ENCODE measurements around the gene TMEM95. TPM values are rescaled to one million over a fixed set of nuclear protein-coding genes. Genes with fewer than 3 reads are reported as not detected.

TMEM95 gene
- polyA plus RNA-seq, 1 donor from 2014 or later = not detected

DNA sequence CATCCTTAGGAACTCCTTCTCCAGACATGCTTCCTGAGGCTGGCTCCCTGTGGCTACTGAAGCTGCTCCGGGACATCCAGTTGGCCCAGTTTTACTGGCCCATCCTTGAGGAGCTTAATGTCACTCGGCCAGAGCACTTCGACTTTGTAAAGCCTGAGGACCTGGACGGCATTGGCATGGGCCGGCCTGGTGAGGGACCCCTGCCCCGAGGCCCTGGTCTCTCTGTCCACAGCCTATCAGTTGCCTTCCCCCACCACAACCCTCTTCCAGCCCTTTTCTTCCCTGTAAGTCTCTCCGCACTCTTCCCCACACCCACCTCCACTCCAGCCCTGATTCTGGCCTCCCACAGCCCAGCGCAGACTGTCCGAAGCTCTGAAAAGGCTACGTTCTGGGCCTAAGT is 27.9 kb downstream of the TMEM95 start (continued):
- TF ChIP-seq, protein P1, sequence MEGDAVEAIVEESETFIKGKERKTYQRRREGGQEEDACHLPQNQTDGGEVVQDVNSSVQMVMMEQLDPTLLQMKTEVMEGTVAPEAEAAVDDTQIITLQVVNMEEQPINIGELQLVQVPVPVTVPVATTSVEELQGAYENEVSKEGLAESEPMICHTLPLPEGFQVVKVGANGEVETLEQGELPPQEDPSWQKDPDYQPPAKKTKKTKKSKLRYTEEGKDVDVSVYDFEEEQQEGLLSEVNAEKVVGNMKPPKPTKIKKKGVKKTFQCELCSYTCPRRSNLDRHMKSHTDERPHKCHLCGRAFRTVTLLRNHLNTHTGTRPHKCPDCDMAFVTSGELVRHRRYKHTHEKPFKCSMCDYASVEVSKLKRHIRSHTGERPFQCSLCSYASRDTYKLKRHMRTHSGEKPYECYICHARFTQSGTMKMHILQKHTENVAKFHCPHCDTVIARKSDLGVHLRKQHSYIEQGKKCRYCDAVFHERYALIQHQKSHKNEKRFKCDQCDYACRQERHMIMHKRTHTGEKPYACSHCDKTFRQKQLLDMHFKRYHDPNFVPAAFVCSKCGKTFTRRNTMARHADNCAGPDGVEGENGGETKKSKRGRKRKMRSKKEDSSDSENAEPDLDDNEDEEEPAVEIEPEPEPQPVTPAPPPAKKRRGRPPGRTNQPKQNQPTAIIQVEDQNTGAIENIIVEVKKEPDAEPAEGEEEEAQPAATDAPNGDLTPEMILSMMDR (IDR thresholded peaks at IDR 0.05; ENCODE audit: poor library complexity, severe bottlenecking) = no peak
- TF ChIP-seq TAF1 (IDR thresholded peaks at IDR 0.05; ENCODE audit: low read depth) = no peak

DNA sequence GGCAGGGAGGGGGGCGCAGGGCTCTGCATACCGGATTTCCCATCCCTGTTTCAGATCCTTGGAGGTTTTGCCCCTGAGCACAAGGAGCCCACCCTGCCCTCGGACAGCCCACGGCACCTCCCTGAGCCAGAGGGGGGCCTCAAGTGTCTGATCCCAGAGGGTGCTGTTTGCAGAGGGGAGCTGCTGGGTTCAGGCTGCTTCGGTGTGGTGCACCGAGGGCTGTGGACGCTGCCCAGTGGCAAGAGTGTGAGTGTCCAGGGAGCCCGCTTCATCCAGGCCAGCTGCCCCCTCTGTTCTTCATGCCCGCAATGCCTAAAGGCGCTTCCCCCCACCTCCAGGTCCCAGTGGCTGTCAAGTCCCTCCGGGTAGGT is 28.4 kb downstream of the TMEM95 start:
- H3K27ac ChIP-seq (ENCODE audit: low read length) = no peak overlapping the region
- H3K9me3 ChIP-seq (ENCODE audit: low read length) = peaks cover 9% of the 10 kb centered on the region
- H2AFZ ChIP-seq (ENCODE audit: low read depth, low read length) = no peak overlapping the region
- no peaks in the 10 kb centered on the region for H3K36me3 ChIP-seq (ENCODE audit: insufficient read depth, low read length)
- H3K4me2 ChIP-seq (ENCODE audit: low read length) = no peak overlapping the region
- TF ChIP-seq, protein P2, sequence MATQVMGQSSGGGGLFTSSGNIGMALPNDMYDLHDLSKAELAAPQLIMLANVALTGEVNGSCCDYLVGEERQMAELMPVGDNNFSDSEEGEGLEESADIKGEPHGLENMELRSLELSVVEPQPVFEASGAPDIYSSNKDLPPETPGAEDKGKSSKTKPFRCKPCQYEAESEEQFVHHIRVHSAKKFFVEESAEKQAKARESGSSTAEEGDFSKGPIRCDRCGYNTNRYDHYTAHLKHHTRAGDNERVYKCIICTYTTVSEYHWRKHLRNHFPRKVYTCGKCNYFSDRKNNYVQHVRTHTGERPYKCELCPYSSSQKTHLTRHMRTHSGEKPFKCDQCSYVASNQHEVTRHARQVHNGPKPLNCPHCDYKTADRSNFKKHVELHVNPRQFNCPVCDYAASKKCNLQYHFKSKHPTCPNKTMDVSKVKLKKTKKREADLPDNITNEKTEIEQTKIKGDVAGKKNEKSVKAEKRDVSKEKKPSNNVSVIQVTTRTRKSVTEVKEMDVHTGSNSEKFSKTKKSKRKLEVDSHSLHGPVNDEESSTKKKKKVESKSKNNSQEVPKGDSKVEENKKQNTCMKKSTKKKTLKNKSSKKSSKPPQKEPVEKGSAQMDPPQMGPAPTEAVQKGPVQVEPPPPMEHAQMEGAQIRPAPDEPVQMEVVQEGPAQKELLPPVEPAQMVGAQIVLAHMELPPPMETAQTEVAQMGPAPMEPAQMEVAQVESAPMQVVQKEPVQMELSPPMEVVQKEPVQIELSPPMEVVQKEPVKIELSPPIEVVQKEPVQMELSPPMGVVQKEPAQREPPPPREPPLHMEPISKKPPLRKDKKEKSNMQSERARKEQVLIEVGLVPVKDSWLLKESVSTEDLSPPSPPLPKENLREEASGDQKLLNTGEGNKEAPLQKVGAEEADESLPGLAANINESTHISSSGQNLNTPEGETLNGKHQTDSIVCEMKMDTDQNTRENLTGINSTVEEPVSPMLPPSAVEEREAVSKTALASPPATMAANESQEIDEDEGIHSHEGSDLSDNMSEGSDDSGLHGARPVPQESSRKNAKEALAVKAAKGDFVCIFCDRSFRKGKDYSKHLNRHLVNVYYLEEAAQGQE (IDR thresholded peaks at IDR 0.05; ENCODE audit: borderline replicate concordance) = no peak
- no peak for TF ChIP-seq POLR2AphosphoS5 (IDR thresholded peaks at IDR 0.05)
- TF ChIP-seq, protein P1 (IDR thresholded peaks at IDR 0.05; ENCODE audit: poor library complexity, severe bottlenecking) = no peak
- no peak for TF ChIP-seq RAD21 (conservative IDR thresholded peaks at IDR 0.05)
- no peak for TF ChIP-seq EP300 (conservative IDR thresholded peaks at IDR 0.05; ENCODE audit: poor library complexity, severe bottlenecking)
- no peak for TF ChIP-seq SMC3 (conservative IDR thresholded peaks at IDR 0.05; ENCODE audit: poor library complexity)
- TF ChIP-seq MXI1 (conservative IDR thresholded peaks at IDR 0.05; ENCODE audit: poor library complexity, severe bottlenecking) = no peak
- no peak for TF ChIP-seq EZH2 (IDR thresholded peaks at IDR 0.05; ENCODE audit: borderline replicate concordance, insufficient read depth, low read length, poor library complexity, severe bottlenecking)
- no peak for TF ChIP-seq TAF1 (IDR thresholded peaks at IDR 0.05; ENCODE audit: low read depth)
- H3K79me2 ChIP-seq (replicated peaks; ENCODE audit: insufficient read depth, low read length) = no peaks in the 10 kb centered on the region
- peaks cover 38% of the 10 kb centered on the region for H3K27me3 ChIP-seq (ENCODE audit: insufficient read depth, low read depth, low read length)
- no peaks in the 10 kb centered on the region for H4K20me1 ChIP-seq (ENCODE audit: insufficient read depth)
- H3K4me3 ChIP-seq (ENCODE audit: low read length) = no peak overlapping the region
- no peaks in the 10 kb centered on the region for H3F3A ChIP-seq (ENCODE audit: insufficient read depth, low read length, poor library complexity, severe bottlenecking)
- H3K9me2 ChIP-seq (ENCODE audit: insufficient read depth, low read length) = no peaks in the 10 kb centered on the region
- H3K9ac ChIP-seq (ENCODE audit: low read length) = no peak overlapping the region

Measured in neural cell (in vitro differentiated cells).